H1 (cell line): ENCODE results near the gene RALA. TPM values are rescaled to one million over a fixed set of nuclear protein-coding genes. Genes with fewer than 3 reads are reported as not detected.

ENCODE experiments used
- CTCF ChIA-PET: fragments of 300-600 bp; sonication (Branson Sonifier 250); formaldehyde crosslinking; loops from one replicate; lab custom pipeline; 2021; ENCODE audit not compliant: partially characterized antibody; lab: Charles Lee
- POLR2A ChIA-PET: fragments of 300-600 bp; sonication (Branson Sonifier 250); formaldehyde crosslinking; loops from one replicate; lab custom pipeline; 2021; ENCODE audit warnings: inconsistent platforms; ENCODE audit not compliant: partially characterized antibody; lab: Charles Lee
- DNase-seq, 2 experiments: peaks; one replicate each; pipeline versions ENCODE4 v3.0.0 to v3.0.0-alpha.2; 2010 to 2022; ENCODE audit warnings: low spot score in 2 of 2, low read depth in 1 of 2, mixed read lengths in 1 of 2
- FAIRE-seq: peaks from 2 replicates; lab custom pipeline; 2011; peaks lifted over from hg19 to GRCh38; lab: Jason Lieb, UNC
- H2AFZ ChIP-seq: 2 replicates; pipeline ENCODE4 v1.8.1; 2012; ENCODE audit warnings: low read length, inconsistent platforms
- H2AK5ac ChIP-seq: 2 replicates; pipeline ENCODE4 v1.6.1; 2013; ENCODE audit warnings: low read depth, low read length
- H2BK120ac ChIP-seq: replicated peaks from 2 replicates; pipeline ENCODE3; 2013; ENCODE audit warnings: low read depth, low read length, inconsistent platforms
- H2BK12ac ChIP-seq: 2 replicates; pipeline ENCODE4 v1.6.1; 2013; ENCODE audit warnings: low read depth, low read length
- H2BK15ac ChIP-seq: 2 replicates; pipeline ENCODE4 v1.6.1; 2013; ENCODE audit warnings: low read length
- H2BK20ac ChIP-seq: 2 replicates; pipeline ENCODE4 v1.6.1; 2013; ENCODE audit warnings: low read length
- H2BK5ac ChIP-seq: 2 replicates; pipeline ENCODE4 v1.6.1; 2013; ENCODE audit warnings: low read depth, low read length
- H3K14ac ChIP-seq: 2 replicates; pipeline ENCODE4 v1.6.1; 2013; ENCODE audit warnings: inconsistent platforms; ENCODE audit not compliant: insufficient read length
- H3K18ac ChIP-seq: 2 replicates; pipeline ENCODE4 v1.6.1; 2013; ENCODE audit warnings: low read length; ENCODE audit errors: extremely low read depth
- H3K23ac ChIP-seq: 2 replicates; pipeline ENCODE4 v1.6.1; 2013; ENCODE audit warnings: inconsistent platforms; ENCODE audit not compliant: insufficient read length
- H3K23me2 ChIP-seq: 2 replicates; pipeline ENCODE4 v1.6.1; 2013; ENCODE audit warnings: low read depth, low read length
- H3K27ac ChIP-seq: 2 replicates; pipeline ENCODE4 v1.6.1; 2011; ENCODE audit warnings: low read depth, low read length, inconsistent platforms
- H3K27me3 ChIP-seq, 4 experiments: replicated peaks in 1 of 4; 1 replicate in 1 of 4; 2 replicates in 3 of 4; pipeline versions ENCODE4 v1.6.1 to v1.8.1; 2011 to 2013; ENCODE audit warnings: low read length in 3 of 4, mild to moderate bottlenecking in 3 of 4, inconsistent platforms in 2 of 4, mixed read lengths in 2 of 4, moderate library complexity in 1 of 4; ENCODE audit not compliant: control insufficient read depth in 3 of 4, insufficient read depth in 3 of 4; ENCODE audit errors: extremely low read depth in 1 of 4
- H3K36me3 ChIP-seq, 4 experiments: 2 replicates each; pipeline versions ENCODE4 v1.6.1 to v1.8.1; 2011 to 2013; ENCODE audit warnings: mild to moderate bottlenecking in 4 of 4, low read length in 3 of 4, moderate library complexity in 2 of 4, control low read depth in 1 of 4, inconsistent platforms in 1 of 4; ENCODE audit not compliant: insufficient read depth in 4 of 4, control insufficient read depth in 2 of 4
- H3K4ac ChIP-seq: replicated peaks from 2 replicates; pipeline ENCODE3; 2013; ENCODE audit warnings: low read length, low read depth, mixed read lengths, inconsistent platforms; ENCODE audit not compliant: insufficient read length
- H3K4me1 ChIP-seq, 4 experiments: replicated peaks in 1 of 4; 1 replicate in 1 of 4; 2 replicates in 3 of 4; pipeline versions ENCODE4 v1.6.1 to v1.8.1; 2011 to 2013; ENCODE audit warnings: low read length in 3 of 4, inconsistent platforms in 2 of 4, mixed read lengths in 1 of 4; ENCODE audit not compliant: insufficient read depth in 4 of 4, control insufficient read depth in 3 of 4
- H3K4me2 ChIP-seq, 2 experiments: 2 replicates each; pipeline versions ENCODE4 v1.6.1 to v1.8.1; 2011 to 2013; ENCODE audit warnings: low read depth in 2 of 2, low read length in 2 of 2, control low read depth in 1 of 2, inconsistent platforms in 1 of 2, mild to moderate bottlenecking in 1 of 2; ENCODE audit not compliant: insufficient read depth in 1 of 2
- H3K4me3 ChIP-seq, 4 experiments: fragments of 200-600, 300-600 bp in 1 of 4; sonication (generic), shearing (Covaris generic), sonication (Bioruptor Twin) in 1 of 4; 2 replicates each; pipeline versions ENCODE4 v1.5.1 to v1.8.1; 2011 to 2016; ENCODE audit warnings: low read length in 4 of 4, low read depth in 3 of 4, control low read depth in 2 of 4, inconsistent platforms in 2 of 4, mild to moderate bottlenecking in 2 of 4, mixed read lengths in 1 of 4, moderate library complexity in 1 of 4; ENCODE audit not compliant: insufficient read depth in 2 of 4; ENCODE audit errors: extremely low read depth in 1 of 4
- H3K56ac ChIP-seq: replicated peaks from 2 replicates; pipeline ENCODE3; 2013; ENCODE audit warnings: low read depth, mild to moderate bottlenecking, mixed read lengths, low read length, inconsistent platforms; ENCODE audit not compliant: insufficient read length
- H3K79me1 ChIP-seq: 2 replicates; pipeline ENCODE4 v1.6.1; 2013; ENCODE audit warnings: low read depth, low read length, control low read depth
- H3K79me2 ChIP-seq, 2 experiments: 2 replicates each; pipeline versions ENCODE4 v1.6.1 to v1.8.1; 2012 to 2013; ENCODE audit warnings: low read length in 2 of 2, mild to moderate bottlenecking in 2 of 2, inconsistent platforms in 1 of 2; ENCODE audit not compliant: insufficient read depth in 2 of 2, control insufficient read depth in 1 of 2
- H3K9ac ChIP-seq, 4 experiments: replicated peaks in 1 of 4; 1 replicate in 1 of 4; 2 replicates in 3 of 4; pipeline versions ENCODE4 v1.6.1 to v1.8.1; 2011 to 2013; ENCODE audit warnings: low read depth in 3 of 4, low read length in 3 of 4, control low read depth in 2 of 4, mild to moderate bottlenecking in 2 of 4, moderate library complexity in 2 of 4, inconsistent platforms in 1 of 4; ENCODE audit errors: extremely low read depth in 1 of 4
- H3K9me3 ChIP-seq, 2 experiments: 2 replicates each; pipeline versions ENCODE4 v1.6.1 to v1.8.1; 2012 to 2013; ENCODE audit warnings: mild to moderate bottlenecking in 2 of 2, moderate library complexity in 2 of 2, control low read depth in 1 of 2, inconsistent platforms in 1 of 2, low read depth in 1 of 2, low read length in 1 of 2, mixed read lengths in 1 of 2; ENCODE audit not compliant: insufficient read depth in 2 of 2
- H4K20me1 ChIP-seq, 2 experiments: replicated peaks in 1 of 2; 2 replicates each; pipeline versions ENCODE3 to v1.8.1; 2011 to 2013; ENCODE audit warnings: inconsistent platforms in 2 of 2, low read length in 2 of 2, mild to moderate bottlenecking in 1 of 2; ENCODE audit not compliant: insufficient read depth in 2 of 2, control insufficient read depth in 1 of 2
- H4K5ac ChIP-seq: 2 replicates; pipeline ENCODE4 v1.6.1; 2013; ENCODE audit warnings: low read length, low read depth, mixed read lengths, inconsistent platforms; ENCODE audit not compliant: insufficient read length
- H4K8ac ChIP-seq: 2 replicates; pipeline ENCODE4 v1.8.0; 2013; ENCODE audit warnings: mild to moderate bottlenecking, moderate library complexity, low read length, inconsistent platforms; ENCODE audit not compliant: insufficient read depth; ENCODE audit errors: extremely low read depth
- H4K91ac ChIP-seq: replicated peaks from 2 replicates; pipeline ENCODE3; 2013; ENCODE audit warnings: low read length, mixed read lengths, inconsistent platforms; ENCODE audit not compliant: insufficient read length
- ATF2 ChIP-seq: IDR thresholded peaks from 2 replicates; pipeline ENCODE4 v1.6.1; 2012; ENCODE audit warnings: low read length, inconsistent platforms
- CTBP2 ChIP-seq: IDR thresholded peaks from 2 replicates; pipeline ENCODE4 v1.7.0; 2011; ENCODE audit warnings: borderline replicate concordance, mild to moderate bottlenecking, moderate library complexity, mixed read lengths, low read length; ENCODE audit not compliant: insufficient read depth, insufficient read length
- FOSL1 ChIP-seq: IDR thresholded peaks from 2 replicates; pipeline ENCODE4 v1.6.1; 2011; ENCODE audit warnings: mild to moderate bottlenecking, low read depth, low read length, moderate library complexity; ENCODE audit not compliant: insufficient read depth
- KDM4A ChIP-seq: IDR thresholded peaks from one replicate; pipeline ENCODE4 v1.7.1; 2012; ENCODE audit warnings: low read depth, mild to moderate bottlenecking, moderate library complexity, low read length, inconsistent platforms; ENCODE audit not compliant: severe bottlenecking
- RNF2 ChIP-seq: fragments of 200-900, 300-1000 bp; sonication (generic); IDR thresholded peaks from 2 replicates; pipeline ENCODE4 v1.7.1; 2016; ENCODE audit warnings: borderline replicate concordance, low read depth, mild to moderate bottlenecking, antibody characterized with exemption, low read length; ENCODE audit not compliant: poor library complexity, severe bottlenecking; ENCODE audit errors: missing control alignments
- SP1 ChIP-seq: IDR thresholded peaks from 2 replicates; pipeline ENCODE4 v1.6.1; 2011; ENCODE audit warnings: low read depth, low read length
- TAF7 ChIP-seq: optimal IDR thresholded peaks from 2 replicates; pipeline ENCODE3; 2011; ENCODE audit warnings: low read depth, mild to moderate bottlenecking, inconsistent platforms, low read length, moderate library complexity, borderline replicate concordance
- YY1 ChIP-seq: IDR thresholded peaks from 2 replicates; pipeline ENCODE4 v1.6.1; 2011; ENCODE audit warnings: low read depth, mild to moderate bottlenecking, low read length
- polyA plus RNA-seq, 7 experiments: library from polyadenylated mRNA; depleted of rRNA in 3 of 7; stranded (reverse) in 5 of 7; unstranded in 2 of 7; fragments of >200 nt in 5 of 7; fragments of 200-250 nt in 2 of 7; gene quantifications; 1 replicate in 5 of 7; 2 replicates in 1 of 7; 4 replicates in 1 of 7; pipeline versions ENCODE4 v1.2.1 to v1.2.3, GENCODE V29; 2011 to 2013; ENCODE audit warnings: missing spikeins in 2 of 7, mixed read lengths in 2 of 7
- total RNA-seq: library from RNA; stranded (reverse); fragmentation: NEBNext Ultra II Directional; extraction: Animal tissue kit (Norgen Biotek cat#: 25700); gene quantifications from 2 replicates; pipeline ENCODE4 v1.2.1, GENCODE V29; 2021
- TF ChIP-seq, protein P1 (sequence below): IDR thresholded peaks from 2 replicates; pipeline ENCODE4 v1.6.1; 2011; ENCODE audit warnings: low read length, improper control_type of control experiment
- TF ChIP-seq, protein P2 (sequence below): IDR thresholded peaks from 2 replicates; pipeline ENCODE4 v1.6.1; 2012; ENCODE audit warnings: inconsistent platforms

Gene RALA
- total and polyA plus RNA-seq, 2 of the 8 experiments (the other 6 are each of a cell fraction or from before 2014, with no cell fraction given), result 24.1 to 72.8 TPM

- Histone ChIP-seq H4K91ac (no peak overlapping the region), H3K9me3 (no peaks in the 10 kb centered on the region), H3K4me1 (peaks cover 2 to 5% (median 3%) of the 10 kb centered on the region in 4 experiments; a peak in 5 of 7 replicates), H3K14ac (no peak overlapping the region), H3K79me2 (peaks cover 12 to 23% of the 10 kb centered on the region in 2 experiments; a peak in 3 of 4 replicates), H4K20me1 (peaks cover 0 to 4% of the 10 kb centered on the region in 2 experiments), H3K4me2 (no peak overlapping the region), H3K23ac (no peak overlapping the region), H3K9ac (no peak overlapping the region), H3K36me3 (peaks cover 0 to 4% (median 0%) of the 10 kb centered on the region in 4 experiments; a peak in 1 of 8 replicates), H3K18ac (no peak overlapping the region), H2AFZ (no peak overlapping the region), H4K8ac (no peak overlapping the region), H2BK20ac (no peak overlapping the region), H3K4ac (no peak overlapping the region), H2BK5ac (no peak overlapping the region), H3K4me3 (no peak overlapping the region), H2BK120ac (no peak overlapping the region), H2AK5ac (no peak overlapping the region), H3K56ac (no peak overlapping the region), H3K27ac (no peak overlapping the region), H2BK12ac (no peak overlapping the region), H3K23me2 (peaks cover 7% of the 10 kb centered on the region), H4K5ac (no peak overlapping the region), H3K27me3 (no peaks in the 10 kb centered on the region), H3K79me1 (0 out of 2 replicates have a peak, but pooled peaks cover 5% of the 10 kb centered on the region), H2BK15ac (no peak overlapping the region)
- DNase-seq (no peak), FAIRE-seq (no peak)
- ChIA-PET POLR2A (no interaction called here), CTCF (interaction anchor here (1.3 to 15.8 kb wide), 4 partner anchors 9 to 124 kb away, joined by 6 to 145 read pairs (median 28); no protein-coding TSS in a partner anchor)
- TF ChIP-seq KDM4A (no peak), CTBP2 (no peak), RNF2 (no peak), YY1 (no peak), FOSL1 (no peak), SP1 (no peak), ATF2 (no peak), TAF7 (no peak)
- TF ChIP-seq, protein P1, sequence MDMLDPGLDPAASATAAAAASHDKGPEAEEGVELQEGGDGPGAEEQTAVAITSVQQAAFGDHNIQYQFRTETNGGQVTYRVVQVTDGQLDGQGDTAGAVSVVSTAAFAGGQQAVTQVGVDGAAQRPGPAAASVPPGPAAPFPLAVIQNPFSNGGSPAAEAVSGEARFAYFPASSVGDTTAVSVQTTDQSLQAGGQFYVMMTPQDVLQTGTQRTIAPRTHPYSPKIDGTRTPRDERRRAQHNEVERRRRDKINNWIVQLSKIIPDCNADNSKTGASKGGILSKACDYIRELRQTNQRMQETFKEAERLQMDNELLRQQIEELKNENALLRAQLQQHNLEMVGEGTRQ, result no peak
- TF ChIP-seq, protein P2, sequence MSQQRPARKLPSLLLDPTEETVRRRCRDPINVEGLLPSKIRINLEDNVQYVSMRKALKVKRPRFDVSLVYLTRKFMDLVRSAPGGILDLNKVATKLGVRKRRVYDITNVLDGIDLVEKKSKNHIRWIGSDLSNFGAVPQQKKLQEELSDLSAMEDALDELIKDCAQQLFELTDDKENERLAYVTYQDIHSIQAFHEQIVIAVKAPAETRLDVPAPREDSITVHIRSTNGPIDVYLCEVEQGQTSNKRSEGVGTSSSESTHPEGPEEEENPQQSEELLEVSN, result no peak
Measured at GRCh38 chr7:39620486-39620885, 2.9 kb upstream of the RALA start.
